GM21381 (cell line): ENCODE results near the gene CD6.
"Not testable (repeated sequence)": the region's sequence is repeated elsewhere in the genome, so short reads cannot be mapped to it uniquely, and the experiment has no call there.

ENCODE experiments used
- ATAC-seq: cut with Tn5 transposase; IDR thresholded peaks from one replicate; pipeline ENCODE4 v1.9.1; 2021; ENCODE audit warnings: mild to moderate bottlenecking, moderate library complexity; ENCODE audit not compliant: unreplicated experiment

Gene CD6

DNA sequence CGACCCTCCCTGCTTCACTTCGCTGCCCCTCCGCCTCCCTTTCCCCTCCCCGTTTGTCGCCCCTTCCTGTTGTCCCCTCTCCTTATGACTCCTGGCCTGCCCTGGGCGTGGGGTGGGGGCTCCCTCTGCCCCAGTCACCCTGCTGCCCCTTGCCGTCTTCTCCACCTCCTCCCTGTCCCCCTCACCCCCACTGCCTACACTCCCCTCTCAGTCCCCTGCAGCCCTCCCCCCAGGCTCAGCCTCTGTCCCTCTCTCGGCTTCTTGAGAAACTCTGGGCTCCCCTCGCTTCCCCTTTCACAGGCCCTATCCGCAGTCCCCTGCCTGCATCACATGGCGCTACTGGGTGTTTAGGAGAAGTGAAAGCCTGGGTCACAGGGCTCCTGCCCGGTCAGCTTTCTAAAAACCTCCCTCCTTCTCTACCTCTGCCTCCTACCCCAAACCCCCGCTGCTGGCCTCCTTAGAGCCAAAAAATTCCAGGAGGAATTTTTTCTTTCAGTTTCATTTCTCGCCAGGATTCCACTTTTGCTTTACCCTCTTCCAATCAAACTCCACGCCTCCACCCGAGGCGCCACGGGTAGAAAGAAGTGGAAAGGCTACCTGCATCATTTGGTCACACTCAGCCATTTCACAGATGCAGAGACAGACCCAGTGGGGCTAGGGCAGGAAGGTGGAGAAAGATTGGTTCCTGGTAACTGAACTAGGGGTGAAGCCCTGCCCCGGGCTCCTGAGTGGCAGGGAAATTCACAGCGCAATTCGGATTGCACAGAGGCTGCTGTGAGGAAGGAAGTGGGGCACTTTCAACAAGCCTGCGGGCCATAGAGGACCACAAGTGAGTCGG lies 19.4 kb upstream of the CD6 start, which contains the start of gene SLC15A3:
TSS of gene SLC15A3 (minus strand) at position 273 of the 838 bp plus-strand sequence. CDS start 625 bp downstream, outside the sequence.
- peak; percentile 67 for ATAC-seq

DNA sequence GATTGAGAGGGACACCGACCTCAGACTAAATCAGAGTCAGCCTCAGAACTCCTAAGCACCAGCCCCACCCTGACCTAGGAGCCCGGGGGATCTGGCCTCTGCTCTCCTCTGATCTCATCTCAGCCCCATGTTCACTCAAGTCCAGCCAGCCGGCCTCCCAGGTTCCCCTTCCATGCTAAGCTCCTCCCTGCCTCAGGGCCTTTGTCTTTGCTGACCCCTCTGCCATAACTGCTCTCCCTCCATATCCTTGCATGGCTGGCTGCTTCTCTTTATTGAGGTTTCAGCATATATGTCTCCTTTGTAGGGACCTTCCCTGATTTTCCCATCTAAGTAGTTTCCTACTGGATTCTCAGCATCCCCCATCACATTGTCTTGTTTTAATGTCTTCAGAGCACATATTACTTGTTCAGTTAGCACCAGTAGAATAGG lies 18.7 kb upstream of the CD6 start:
- ATAC-seq, result no peak

DNA sequence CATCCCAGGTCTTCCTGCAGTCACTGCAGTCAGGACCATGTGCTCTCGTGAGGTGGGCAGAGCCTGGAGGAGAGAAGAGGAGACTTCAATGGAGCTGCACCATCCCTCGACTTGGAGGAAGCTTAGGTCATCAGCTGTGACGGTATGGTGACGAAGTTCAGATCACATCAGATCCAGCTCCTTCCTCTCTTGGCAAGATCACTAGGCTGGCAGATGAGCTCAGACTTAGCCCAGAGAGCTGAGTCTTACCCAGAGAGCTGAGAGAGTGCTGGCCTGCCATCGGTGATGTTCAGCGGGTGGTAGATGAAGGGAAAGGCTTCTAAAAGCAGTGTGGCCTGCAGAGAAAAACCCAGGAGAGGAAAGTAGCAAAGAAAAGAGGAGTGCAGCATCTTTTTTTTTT lies 17.7 kb upstream of the CD6 start:
- no peak for ATAC-seq

DNA sequence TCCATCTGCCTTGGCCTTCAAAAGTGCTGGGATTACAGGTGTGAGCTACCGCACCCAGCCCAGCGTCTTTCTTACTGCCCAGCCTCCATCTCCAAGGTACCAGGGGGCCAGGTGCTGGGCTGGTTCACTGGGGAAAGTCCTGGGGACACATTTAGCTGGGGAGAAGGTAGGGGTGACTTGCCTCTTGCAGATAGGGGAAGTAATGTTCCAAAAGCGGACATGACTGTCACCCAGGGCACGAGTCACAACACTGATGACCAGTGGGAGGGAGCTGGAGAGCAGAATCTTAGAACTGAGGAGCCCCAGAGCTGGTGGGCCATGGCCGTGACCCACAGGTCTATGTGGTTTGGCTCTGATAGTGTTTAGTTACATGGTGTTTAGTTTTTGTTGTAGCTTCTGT lies 17.1 kb upstream of the CD6 start:
- no peak for ATAC-seq

DNA sequence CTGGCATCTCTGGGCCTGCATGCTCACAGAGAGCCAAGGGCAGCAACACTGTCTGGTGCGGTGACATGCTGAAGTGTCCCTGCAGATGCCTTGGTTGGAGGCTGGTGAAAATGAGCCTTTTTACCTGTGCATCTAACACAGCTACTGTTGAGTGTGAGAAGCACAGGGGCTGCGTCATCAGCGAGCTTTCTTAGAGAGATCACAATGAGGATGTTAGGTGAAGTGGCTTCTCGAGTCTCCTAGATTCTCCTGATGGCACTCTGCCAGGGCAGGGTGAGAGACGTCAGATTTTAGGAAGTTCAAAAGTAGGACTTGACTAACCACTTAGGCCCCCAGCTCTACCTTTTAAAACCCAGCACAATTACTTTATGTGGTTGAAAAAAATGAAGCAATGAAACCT lies 15.9 kb upstream of the CD6 start:
- ATAC-seq, result no peak

DNA sequence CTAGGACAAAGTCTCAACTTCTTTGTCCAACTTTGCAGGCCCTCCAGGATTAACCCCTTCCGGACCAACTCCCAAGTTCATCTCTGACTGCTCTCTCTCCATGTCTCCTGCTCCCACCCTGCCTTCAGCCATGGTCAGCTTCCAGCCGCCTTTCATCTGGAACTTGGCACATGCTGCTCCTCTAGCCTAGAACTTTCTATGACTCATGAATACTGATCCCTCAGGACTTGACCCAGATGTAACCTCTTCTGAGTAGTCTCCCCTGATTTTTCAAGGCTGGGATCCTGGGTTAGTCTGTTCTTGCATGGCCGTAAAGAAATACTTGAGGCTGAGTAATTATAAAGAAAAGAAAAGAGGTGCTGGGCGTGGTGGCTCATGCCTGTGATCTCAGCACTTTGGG lies 14.3 kb upstream of the CD6 start:
- ATAC-seq, result no peak

DNA sequence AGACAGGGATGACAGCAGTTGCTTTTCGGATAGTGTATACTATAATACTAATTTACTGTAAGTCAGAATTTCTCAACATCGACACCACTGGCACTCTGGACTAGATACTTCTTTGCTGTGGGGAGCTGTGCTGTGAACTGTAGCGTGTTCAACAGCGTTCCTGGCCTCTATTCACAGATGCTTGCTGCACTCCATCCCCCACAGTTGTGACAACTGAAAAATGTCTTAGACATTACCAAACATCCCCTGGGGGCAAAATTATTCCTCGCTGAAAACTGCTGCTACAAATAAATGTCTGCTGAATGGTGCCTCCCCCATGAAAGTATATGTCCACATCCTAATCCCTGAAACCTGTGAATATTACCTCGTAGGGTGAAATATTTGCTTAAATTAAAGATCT lies 12.0 kb upstream of the CD6 start:
- ATAC-seq, result no peak

DNA sequence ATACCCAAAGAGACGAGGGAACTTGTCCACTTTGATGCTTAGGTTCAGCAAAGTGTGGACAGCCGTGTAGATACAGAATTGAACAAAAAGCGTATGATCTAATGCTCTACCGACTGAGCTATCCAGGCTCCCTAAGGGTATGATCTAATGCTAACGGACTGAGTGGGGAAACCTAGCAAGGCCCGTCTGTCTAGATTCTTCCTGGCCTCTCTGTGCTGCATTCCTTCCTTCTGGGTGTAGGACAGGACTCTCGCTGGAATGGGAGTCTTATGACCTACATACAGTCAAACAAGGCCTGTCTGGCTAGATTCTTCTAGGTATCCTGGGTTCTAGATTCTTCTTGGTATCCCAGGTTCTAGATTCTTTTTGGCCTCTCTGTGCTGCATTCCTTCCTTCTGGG lies 11.1 kb upstream of the CD6 start:
- ATAC-seq, result no peak

DNA sequence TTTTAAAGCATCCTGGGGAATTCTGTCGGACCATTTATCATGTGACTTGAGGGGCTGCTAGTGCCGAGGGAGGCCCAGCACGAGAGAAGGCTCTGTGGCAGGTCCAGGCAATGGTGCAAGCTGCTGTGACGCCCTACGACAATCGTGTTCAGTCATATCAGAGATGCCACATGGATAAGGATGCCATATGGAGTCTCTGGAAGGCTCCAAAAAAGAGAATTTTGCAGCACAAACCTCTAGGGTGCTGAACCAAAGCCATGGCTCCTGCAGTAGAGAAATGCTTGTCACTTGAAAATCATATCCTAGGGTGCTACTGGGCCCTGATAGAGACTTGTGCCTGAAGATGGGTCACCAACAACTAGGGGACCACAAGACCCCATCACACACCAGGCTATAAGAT lies 6.7 kb upstream of the CD6 start:
- ATAC-seq, result no peak

DNA sequence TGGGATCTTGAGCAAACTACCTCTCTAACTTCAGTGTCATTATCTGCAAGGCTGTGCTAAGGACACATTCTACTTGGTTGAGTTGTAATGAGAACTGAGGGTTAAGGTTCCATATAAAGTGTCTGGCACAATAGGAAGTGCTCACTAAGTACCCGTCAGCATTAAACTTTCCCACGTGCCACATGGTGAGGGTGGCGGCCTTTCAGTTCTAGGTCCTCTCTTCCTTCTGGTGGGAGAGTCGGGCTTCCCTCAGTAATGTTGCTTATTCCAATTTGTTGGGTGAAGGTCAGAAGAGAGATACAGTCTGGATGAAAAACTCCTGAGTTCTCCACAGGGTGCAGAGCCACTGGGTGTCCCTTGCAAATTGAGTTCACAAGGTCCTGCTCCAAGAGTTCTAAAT lies 4.6 kb upstream of the CD6 start:
- no peak for ATAC-seq

DNA sequence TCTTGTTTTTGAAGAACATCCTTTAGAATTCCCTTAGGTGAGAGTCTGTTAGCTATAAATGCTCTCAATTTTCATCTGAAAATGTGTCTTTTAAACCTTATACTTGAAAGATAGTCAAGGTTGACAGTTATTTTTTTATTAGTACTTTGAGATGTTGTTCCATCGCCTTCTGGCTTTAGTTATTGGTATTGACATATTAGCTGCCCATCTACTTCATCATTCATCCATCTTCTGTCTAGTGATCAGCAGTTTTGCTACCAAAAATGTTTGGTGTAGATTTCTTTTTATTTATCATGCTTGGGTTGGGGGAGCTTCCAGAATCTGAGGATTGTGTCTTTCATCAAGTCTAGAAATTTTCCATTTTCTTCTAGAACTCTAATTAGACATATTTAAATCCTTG lies 3.3 kb upstream of the CD6 start:
- ATAC-seq, result no peak

DNA sequence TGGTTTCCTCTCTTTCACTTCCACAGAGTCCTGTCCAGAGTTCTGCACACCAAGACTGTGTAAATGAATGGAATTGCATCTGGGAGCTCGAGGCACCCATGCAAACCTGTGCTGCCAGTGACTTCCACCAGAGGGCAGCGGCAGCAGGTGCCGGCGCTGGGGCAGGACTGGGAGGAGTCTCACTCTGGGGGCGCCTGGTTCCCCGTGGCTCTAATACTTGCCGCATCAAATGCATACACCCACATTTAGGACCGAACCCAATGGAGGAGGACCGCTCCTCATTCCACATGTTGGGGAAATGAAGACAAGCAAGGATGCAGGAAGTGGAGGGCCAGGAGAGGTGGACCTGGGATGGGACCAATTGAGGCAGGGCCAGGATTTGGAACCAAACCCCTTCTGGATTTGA lies 1.1 kb upstream of the CD6 start:
- ATAC-seq, result no peak

DNA sequence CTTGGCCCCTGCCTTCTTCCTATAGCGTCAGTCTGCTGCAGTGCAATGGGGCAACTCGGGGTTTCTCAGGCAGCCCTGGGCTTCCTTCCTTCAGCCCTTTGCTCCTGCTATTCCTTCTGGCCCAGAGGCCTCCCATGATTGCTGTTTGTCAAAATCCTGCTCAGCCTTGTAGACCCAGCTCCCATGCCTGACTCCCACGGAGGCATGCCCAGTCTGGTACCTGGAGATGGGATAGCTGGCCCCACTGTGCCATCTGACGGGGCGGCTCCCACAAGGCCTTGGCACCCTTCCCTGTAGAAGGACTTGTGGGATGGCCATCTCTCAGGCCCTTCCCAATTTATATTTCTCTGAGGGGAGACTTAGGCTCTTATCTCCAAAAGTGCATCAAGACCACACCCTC lies 590 bp upstream of the CD6 start:
- no peak for ATAC-seq

DNA sequence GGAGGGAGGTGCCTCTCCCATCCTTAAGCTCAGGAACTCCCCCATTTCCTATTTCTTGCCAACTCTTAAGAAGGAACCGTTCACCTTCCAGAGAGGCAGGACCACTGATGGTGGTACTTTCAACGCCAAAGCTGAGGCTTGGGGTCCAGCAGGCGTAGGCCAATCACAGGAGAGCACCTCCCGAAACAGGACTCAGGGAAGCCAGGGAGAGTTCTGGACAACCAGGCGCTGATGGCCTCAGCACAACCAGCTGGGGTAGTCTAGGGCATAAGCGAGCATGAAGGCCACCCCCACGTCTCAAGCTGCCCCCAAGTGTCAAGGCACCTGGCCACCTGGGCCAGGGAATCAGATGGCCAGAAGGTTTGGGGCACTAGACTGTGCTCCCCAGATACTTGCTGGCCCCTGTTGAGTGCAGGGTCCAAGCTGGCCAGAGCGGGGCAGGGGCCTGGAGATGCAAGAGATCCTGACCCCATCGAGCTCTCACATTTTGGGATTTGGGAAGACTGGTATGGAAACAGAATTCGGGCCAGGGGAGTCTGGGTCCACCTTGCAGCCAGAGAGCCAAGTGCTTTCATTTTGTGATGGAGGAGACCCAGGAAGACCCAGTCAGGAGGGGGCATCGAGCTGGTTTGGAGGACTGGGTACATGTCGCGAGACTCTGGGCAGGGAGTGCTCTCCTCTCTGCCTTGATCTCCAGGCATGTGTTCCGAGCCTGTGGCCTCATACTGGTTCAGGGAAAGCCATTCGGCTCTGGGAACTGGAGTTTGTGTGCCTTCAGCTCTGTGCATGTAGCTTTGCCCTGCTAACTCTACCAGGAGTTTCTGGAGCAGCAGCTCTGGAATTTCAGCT lies 926 bp downstream of the CD6 start:
- no peak for ATAC-seq

DNA sequence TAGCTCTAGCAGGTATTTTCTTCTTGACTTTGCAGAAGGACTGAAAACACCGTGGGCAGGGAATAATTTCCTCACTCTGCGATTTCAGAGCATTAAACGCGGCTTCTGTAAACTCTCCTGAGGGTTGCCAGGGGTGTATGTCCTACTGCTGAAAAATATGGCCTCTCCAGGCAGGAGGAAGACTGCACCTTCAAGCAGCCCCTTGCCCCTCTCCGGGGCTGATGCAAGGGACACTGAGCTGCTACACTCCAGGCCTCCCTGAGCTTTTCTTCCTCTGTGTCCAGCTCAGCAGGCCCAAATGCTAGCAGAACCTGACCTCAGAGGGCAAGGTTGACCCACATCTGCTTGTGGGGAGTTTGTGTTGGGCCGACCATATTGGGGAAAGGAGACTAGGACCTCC lies 2.2 kb downstream of the CD6 start:
- ATAC-seq, result no peak

DNA sequence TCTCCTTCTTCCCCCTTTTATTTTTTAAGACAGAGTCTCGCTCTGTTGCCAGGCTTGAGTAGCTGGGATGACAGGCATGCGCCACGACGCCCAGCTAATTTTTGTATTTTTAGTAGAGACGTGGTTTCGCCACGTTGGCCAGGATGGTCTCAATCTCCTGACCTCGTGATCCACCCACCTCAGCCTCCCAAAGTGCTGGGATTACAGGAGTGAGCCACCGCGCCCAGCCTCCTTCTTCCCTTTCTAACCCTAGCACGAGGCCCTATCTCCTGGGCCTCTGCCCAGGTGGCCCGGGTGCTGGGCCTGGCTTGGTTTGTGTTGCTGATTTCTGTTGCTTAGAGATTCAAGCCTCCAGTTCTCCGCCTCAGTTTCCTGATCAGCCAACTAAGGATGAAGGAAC lies 2.8 kb downstream of the CD6 start:
- not testable (repeated sequence) for ATAC-seq

DNA sequence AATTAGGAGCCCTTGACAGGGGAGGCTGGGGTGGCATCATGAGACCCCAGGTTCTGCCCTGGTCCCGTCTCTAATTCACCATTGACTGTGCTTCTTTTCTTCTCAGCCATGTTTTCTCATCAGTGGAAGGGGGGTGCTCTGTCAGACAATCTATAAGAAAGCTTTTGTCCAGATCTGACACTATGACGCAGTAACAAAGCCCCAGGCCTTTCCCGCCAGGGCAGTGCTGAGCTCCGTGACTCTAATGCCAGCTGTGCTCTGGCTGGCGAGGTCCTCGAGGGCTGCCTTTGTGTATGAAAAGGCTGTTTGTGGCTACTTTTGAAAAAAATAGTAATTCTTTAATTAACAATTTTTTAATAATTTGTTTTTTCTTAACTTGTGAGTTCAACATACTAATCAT lies 3.2 kb downstream of the CD6 start:
- ATAC-seq, result no peak

DNA sequence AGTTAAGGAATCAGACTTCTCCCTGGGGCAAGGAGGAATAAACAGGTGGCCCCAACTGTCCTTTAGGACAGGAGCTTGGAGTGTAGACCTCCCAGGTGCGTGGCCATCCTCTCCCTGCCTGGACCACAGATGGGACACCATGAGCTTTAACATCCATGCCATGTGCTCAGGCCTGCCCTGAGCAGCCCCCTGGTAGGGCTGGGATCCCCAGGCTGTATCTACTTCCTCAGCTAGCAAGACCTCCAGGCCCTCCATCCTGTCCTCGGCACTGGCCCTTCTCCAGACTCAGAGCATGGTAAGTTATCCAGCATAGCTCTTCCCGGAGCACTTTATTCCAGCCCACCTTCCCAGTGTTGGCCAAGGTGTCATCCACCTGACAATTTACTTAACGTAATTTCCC lies 5.7 kb downstream of the CD6 start:
- ATAC-seq, result no peak

DNA sequence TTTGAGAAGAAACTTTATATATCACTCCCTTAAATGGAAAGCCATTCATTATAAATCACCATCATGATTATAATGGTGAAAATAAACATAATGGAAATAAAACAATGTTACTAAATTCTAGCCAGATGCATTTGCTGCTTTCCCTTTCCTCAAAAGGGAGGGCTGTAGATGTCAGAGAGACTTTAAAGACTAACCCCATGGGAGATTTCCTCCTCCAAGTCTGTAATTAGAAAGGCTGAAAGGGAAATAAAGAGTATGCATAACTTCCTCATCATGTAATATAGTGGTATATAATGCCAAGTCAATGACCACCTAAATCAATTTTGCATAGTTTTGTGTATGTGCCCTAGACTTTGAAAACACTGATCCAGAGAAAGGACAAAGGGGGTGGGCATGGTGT lies 6.4 kb downstream of the CD6 start:
- no peak for ATAC-seq

DNA sequence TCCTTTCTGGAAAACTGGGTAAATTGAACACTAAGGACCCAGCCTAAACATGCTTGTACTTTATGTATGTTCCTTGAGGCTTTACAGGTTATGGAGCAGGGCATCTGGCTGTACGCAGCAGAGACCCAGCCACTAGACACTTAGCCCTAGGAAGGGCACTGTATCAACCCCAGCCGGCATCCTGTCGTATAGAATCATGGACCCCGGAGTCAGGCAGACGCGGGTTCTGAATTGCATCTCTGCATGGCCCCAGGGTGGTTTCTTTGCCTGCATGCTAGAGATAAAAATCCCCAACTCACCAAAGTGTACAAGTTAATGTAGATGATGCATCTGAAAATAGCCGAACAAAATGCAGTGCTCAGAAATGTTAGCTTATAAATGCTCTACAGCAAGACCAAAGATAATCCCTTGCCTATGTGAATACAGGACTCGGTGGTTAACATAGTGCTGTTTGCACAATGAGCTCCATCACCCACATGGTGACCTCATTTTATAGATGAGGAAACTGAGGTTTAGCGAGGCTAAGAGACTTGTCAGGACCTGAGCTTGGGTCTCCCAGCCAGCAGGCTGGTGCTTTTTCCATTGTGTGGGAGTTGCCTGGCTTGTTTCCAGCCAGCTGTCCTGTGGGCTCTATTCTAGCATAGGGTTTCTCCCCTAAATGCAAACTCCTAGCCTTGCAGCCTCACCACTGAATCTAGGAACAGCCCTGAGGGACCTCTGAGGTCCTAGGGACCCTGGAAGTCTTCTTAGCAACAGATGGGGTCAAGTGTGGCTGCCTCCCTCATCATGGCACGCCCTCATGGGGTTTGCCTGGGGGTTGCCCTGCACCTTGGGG lies 7.3 kb downstream of the CD6 start:
- no peak for ATAC-seq

DNA sequence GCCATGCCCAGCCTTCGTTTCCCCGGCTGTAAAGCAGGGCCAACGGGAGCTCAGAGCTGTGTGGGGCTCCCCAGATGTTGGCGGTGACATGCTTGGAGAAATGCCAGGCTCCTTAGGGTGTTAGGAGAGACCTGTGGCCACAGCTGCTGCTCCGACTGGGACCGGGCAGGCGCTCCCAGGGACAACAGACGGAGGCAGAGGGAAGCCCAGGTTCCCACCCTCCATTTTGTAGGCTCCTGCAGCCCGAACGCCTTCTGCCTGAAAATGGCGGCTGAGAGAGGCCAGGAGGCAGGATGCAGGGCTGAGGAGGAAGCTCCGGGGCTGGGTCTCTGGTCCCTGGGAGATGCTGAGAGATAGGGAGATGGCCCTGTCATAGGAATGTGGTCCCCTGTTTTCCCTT lies 10.0 kb downstream of the CD6 start:
- ATAC-seq, result no peak
